GM23338 (cell line): ENCODE results near the gene PIR. TPM values are rescaled to one million over a fixed set of nuclear protein-coding genes. Genes with fewer than 3 reads are reported as not detected.

Experiments
- ATAC-seq: fragments of 200-7000 bp; cut with Tn5 transposase; 3 replicates; pipeline ENCODE4 v1.9.1; 2020
- DNase-seq: peaks from one replicate; pipeline ENCODE4 v3.0.0-alpha.2; 2015; ENCODE audit warnings: low spot score
- H2AFZ ChIP-seq: fragments of 200-600 bp; sonication (generic); 2 replicates; pipeline ENCODE4 v1.8.0; 2016; ENCODE audit warnings: antibody characterized with exemption, mild to moderate bottlenecking, moderate library complexity
- H3F3A ChIP-seq: fragments of 200-600 bp; sonication (generic); replicated peaks from 2 replicates; pipeline ENCODE4 v1.8.0; 2017; ENCODE audit warnings: antibody characterized with exemption, mixed run types, low read depth
- H3K27ac ChIP-seq: fragments of 200-600 bp; sonication (generic); 2 replicates; pipeline ENCODE4 v1.6.1; 2016; ENCODE audit warnings: low read depth
- H3K27me3 ChIP-seq: fragments of 200-600 bp; sonication (generic); 2 replicates; pipeline ENCODE4 v1.8.0; 2016; ENCODE audit warnings: mild to moderate bottlenecking, mixed run types, moderate library complexity; ENCODE audit not compliant: insufficient read depth
- H3K36me3 ChIP-seq: fragments of 200-600 bp; sonication (generic); 2 replicates; pipeline ENCODE4 v1.8.0; 2016; ENCODE audit warnings: mild to moderate bottlenecking; ENCODE audit not compliant: insufficient read depth
- H3K4me1 ChIP-seq: fragments of 200-600 bp; sonication (generic); 2 replicates; pipeline ENCODE4 v1.8.0; 2016; ENCODE audit warnings: mild to moderate bottlenecking, moderate library complexity; ENCODE audit not compliant: insufficient read depth
- H3K4me2 ChIP-seq: fragments of 200-600 bp; sonication (generic); 2 replicates; pipeline ENCODE4 v1.7.1; 2017; ENCODE audit warnings: mixed run types
- H3K4me3 ChIP-seq: fragments of 200-600 bp; sonication (generic); 2 replicates; pipeline ENCODE4 v1.6.1; 2016; ENCODE audit warnings: mixed run types
- H3K79me2 ChIP-seq: fragments of 200-600 bp; sonication (generic); replicated peaks from 2 replicates; pipeline ENCODE4 v1.8.0; 2017; ENCODE audit warnings: mild to moderate bottlenecking; ENCODE audit not compliant: insufficient read depth
- H3K9me2 ChIP-seq: fragments of 200-600 bp; sonication (generic); 2 replicates; pipeline ENCODE4 v1.8.0; 2017; ENCODE audit not compliant: insufficient read depth
- H4K20me1 ChIP-seq: fragments of 200-600 bp; sonication (generic); replicated peaks from 2 replicates; pipeline ENCODE4 v1.8.0; 2017; ENCODE audit warnings: mild to moderate bottlenecking; ENCODE audit not compliant: insufficient read depth
- H3K27ac Mint-ChIP-seq: 2 replicates; pipeline ENCODE4 v1.8.0; 2020; ENCODE audit warnings: inconsistent platforms, mild to moderate bottlenecking, moderate library complexity, mixed read lengths
- H3K27me3 Mint-ChIP-seq: 3 replicates; pipeline ENCODE4 v1.8.0; 2022; ENCODE audit warnings: low read depth, mild to moderate bottlenecking, moderate library complexity, mixed read lengths, inconsistent platforms; ENCODE audit not compliant: insufficient read depth, poor library complexity
- H3K36me3 Mint-ChIP-seq: 3 replicates; pipeline ENCODE4 v1.8.0; 2021; ENCODE audit warnings: low read depth, mild to moderate bottlenecking, inconsistent platforms, moderate library complexity, mixed read lengths
- H3K4me1 Mint-ChIP-seq: 3 replicates; pipeline ENCODE4 v1.8.0; 2020; ENCODE audit warnings: mild to moderate bottlenecking, inconsistent platforms, mixed read lengths
- H3K4me3 Mint-ChIP-seq: 3 replicates; pipeline ENCODE4 v1.8.0; 2021; ENCODE audit warnings: moderate library complexity, mild to moderate bottlenecking, inconsistent platforms, mixed read lengths
- H3K9me3 Mint-ChIP-seq: 3 replicates; pipeline ENCODE4 v1.8.0; 2020; ENCODE audit warnings: moderate library complexity, mild to moderate bottlenecking, inconsistent platforms, mixed read lengths
- CREB1 ChIP-seq: fragments of 250-450 bp; sonication (Bioruptor Pico); IDR thresholded peaks from 2 replicates; pipeline ENCODE4 v1.5.0; 2020; ENCODE audit warnings: low read depth, mild to moderate bottlenecking, moderate library complexity
- EZH2 ChIP-seq: fragments of 200-600 bp; sonication (generic); IDR thresholded peaks from one replicate; pipeline ENCODE4 v1.8.0; 2017; ENCODE audit warnings: antibody characterized with exemption, mild to moderate bottlenecking, low read depth; ENCODE audit not compliant: unreplicated experiment
- EZH2phosphoT487 ChIP-seq: fragments of 200-600 bp; sonication (generic); IDR thresholded peaks from one replicate; pipeline ENCODE4 v1.8.1; 2018; ENCODE audit warnings: antibody characterized with exemption; ENCODE audit not compliant: unreplicated experiment
- JUNB ChIP-seq: IDR thresholded peaks from one replicate; pipeline ENCODE4 v1.6.1; 2016; ENCODE audit warnings: antibody characterized with exemption; ENCODE audit not compliant: unreplicated experiment
- NANOG ChIP-seq: IDR thresholded peaks from 2 replicates; pipeline ENCODE4 v1.6.1; 2016; ENCODE audit warnings: antibody characterized with exemption, borderline replicate concordance
- POLR2AphosphoS5 ChIP-seq: IDR thresholded peaks from 2 replicates; pipeline ENCODE4 v1.6.1; 2016; ENCODE audit warnings: antibody characterized with exemption, low read depth
- STAT1 ChIP-seq: IDR thresholded peaks from one replicate; pipeline ENCODE4 v1.6.1; 2016; ENCODE audit warnings: antibody characterized with exemption; ENCODE audit not compliant: unreplicated experiment
- ZNF114 ChIP-seq: fragments of 250-450 bp; sonication (Bioruptor Pico); IDR thresholded peaks from 2 replicates; pipeline ENCODE4 v1.5.0; 2020; ENCODE audit warnings: mild to moderate bottlenecking, moderate library complexity
- ZNF331 ChIP-seq: fragments of 250-450 bp; sonication (Bioruptor Pico); IDR thresholded peaks from 2 replicates; pipeline ENCODE4 v1.5.0; 2020; ENCODE audit warnings: low read depth, mild to moderate bottlenecking, moderate library complexity
- polyA plus RNA-seq: library from polyadenylated mRNA; unstranded; fragments of >200 nt; fragmentation: Nextera tagmentation; extraction: Ambion mirVana; gene quantifications from 2 replicates; pipeline ENCODE4 v1.2.1, GENCODE V29; 2016
- total RNA-seq: library from RNA; depleted of rRNA; stranded (reverse); fragments of >200 nt; shearing (Covaris generic); gene quantifications from 2 replicates; pipeline ENCODE4 v1.2.3, GENCODE V29; 2014
- TF ChIP-seq, protein P1 (sequence below): IDR thresholded peaks from 2 replicates; pipeline ENCODE4 v1.6.1; 2016; ENCODE audit warnings: antibody characterized with exemption
- TF ChIP-seq, protein P2 (sequence below), 2 experiments: fragments of 200-600 bp in 1 of 2; sonication (generic) in 1 of 2; conservative IDR thresholded peaks; 2 replicates each; pipeline versions ENCODE4 v1.5.1 to v1.6.1; 2016 to 2017; ENCODE audit warnings: antibody characterized with exemption in 2 of 2, low read depth in 2 of 2, mild to moderate bottlenecking in 2 of 2, moderate library complexity in 1 of 2
- TF ChIP-seq, protein P3 (sequence below): fragments of 250-450 bp; sonication (Bioruptor Pico); IDR thresholded peaks from 2 replicates; pipeline ENCODE4 v1.5.0; 2020; ENCODE audit warnings: mild to moderate bottlenecking, moderate library complexity
- TF ChIP-seq, protein P4 (sequence below): IDR thresholded peaks from one replicate; pipeline ENCODE4 v1.6.1; 2018; ENCODE audit warnings: antibody characterized with exemption; ENCODE audit not compliant: unreplicated experiment

The PIR gene
- total and polyA plus RNA-seq, 2 experiments from 2014 or later = 13.1 to 25.2 TPM

DNA sequence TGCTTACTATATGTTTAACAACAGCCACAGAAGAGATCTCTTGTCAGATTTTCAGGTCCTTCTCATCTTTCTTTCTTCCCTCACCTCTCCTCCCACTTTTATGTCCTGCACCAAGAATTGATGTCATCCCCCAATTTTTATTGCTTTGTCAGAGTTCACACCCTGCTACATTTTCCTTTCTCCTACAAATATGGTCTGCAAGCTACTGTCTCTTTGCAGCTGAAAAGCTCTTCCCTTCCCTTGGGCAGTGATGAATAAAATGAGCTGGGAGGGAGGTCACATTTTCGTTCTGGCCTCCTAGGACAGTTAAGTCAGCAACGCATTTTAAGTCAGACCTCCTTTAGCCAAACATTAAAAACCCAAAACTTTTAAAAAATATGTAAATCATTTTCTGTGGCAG lies 82.2 kb downstream of the PIR start:
- H3K27ac Mint-ChIP-seq = peak overlapping the region; percentile 22; the same call in 1 of the 2 replicates
- peaks cover 16% of the 10 kb centered on the region for H3K4me1 Mint-ChIP-seq

More for the DNA sequence above, 82.2 kb downstream of the PIR start:
- no peaks in the 10 kb centered on the region for H4K20me1 ChIP-seq
- ATAC-seq = no peak
- no peak overlapping the region for H3K27ac ChIP-seq
- no peak overlapping the region for H3K4me3 ChIP-seq
- no peak overlapping the region for H3K4me2 ChIP-seq
- H3K9me3 Mint-ChIP-seq = no peaks in the 10 kb centered on the region
- no peaks in the 10 kb centered on the region for H3K79me2 ChIP-seq
- H3K4me1 ChIP-seq = no peaks in the 10 kb centered on the region
- no peaks in the 10 kb centered on the region for H3K27me3 ChIP-seq
- DNase-seq = no peak
- no peaks in the 10 kb centered on the region for H3F3A ChIP-seq
- H3K36me3 ChIP-seq = no peaks in the 10 kb centered on the region
- no peak overlapping the region for H3K4me3 Mint-ChIP-seq
- no peak overlapping the region for H2AFZ ChIP-seq
- TF ChIP-seq NANOG (no peak), EZH2phosphoT487 (no peak), POLR2AphosphoS5 (no peak), ZNF331 (CRISPR knock-in tag) (no peak), CREB1 (CRISPR knock-in tag) (no peak), ZNF114 (CRISPR knock-in tag) (no peak), JUNB (no peak), STAT1 (no peak), EZH2 (no peak)
- TF ChIP-seq, protein P1, sequence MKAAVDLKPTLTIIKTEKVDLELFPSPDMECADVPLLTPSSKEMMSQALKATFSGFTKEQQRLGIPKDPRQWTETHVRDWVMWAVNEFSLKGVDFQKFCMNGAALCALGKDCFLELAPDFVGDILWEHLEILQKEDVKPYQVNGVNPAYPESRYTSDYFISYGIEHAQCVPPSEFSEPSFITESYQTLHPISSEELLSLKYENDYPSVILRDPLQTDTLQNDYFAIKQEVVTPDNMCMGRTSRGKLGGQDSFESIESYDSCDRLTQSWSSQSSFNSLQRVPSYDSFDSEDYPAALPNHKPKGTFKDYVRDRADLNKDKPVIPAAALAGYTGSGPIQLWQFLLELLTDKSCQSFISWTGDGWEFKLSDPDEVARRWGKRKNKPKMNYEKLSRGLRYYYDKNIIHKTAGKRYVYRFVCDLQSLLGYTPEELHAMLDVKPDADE = no peak
- TF ChIP-seq, protein P2, sequence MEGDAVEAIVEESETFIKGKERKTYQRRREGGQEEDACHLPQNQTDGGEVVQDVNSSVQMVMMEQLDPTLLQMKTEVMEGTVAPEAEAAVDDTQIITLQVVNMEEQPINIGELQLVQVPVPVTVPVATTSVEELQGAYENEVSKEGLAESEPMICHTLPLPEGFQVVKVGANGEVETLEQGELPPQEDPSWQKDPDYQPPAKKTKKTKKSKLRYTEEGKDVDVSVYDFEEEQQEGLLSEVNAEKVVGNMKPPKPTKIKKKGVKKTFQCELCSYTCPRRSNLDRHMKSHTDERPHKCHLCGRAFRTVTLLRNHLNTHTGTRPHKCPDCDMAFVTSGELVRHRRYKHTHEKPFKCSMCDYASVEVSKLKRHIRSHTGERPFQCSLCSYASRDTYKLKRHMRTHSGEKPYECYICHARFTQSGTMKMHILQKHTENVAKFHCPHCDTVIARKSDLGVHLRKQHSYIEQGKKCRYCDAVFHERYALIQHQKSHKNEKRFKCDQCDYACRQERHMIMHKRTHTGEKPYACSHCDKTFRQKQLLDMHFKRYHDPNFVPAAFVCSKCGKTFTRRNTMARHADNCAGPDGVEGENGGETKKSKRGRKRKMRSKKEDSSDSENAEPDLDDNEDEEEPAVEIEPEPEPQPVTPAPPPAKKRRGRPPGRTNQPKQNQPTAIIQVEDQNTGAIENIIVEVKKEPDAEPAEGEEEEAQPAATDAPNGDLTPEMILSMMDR (conservative IDR thresholded peaks at IDR 0.05; ENCODE audit: low read depth in 2 of 2) = no peak
- TF ChIP-seq, protein P3, sequence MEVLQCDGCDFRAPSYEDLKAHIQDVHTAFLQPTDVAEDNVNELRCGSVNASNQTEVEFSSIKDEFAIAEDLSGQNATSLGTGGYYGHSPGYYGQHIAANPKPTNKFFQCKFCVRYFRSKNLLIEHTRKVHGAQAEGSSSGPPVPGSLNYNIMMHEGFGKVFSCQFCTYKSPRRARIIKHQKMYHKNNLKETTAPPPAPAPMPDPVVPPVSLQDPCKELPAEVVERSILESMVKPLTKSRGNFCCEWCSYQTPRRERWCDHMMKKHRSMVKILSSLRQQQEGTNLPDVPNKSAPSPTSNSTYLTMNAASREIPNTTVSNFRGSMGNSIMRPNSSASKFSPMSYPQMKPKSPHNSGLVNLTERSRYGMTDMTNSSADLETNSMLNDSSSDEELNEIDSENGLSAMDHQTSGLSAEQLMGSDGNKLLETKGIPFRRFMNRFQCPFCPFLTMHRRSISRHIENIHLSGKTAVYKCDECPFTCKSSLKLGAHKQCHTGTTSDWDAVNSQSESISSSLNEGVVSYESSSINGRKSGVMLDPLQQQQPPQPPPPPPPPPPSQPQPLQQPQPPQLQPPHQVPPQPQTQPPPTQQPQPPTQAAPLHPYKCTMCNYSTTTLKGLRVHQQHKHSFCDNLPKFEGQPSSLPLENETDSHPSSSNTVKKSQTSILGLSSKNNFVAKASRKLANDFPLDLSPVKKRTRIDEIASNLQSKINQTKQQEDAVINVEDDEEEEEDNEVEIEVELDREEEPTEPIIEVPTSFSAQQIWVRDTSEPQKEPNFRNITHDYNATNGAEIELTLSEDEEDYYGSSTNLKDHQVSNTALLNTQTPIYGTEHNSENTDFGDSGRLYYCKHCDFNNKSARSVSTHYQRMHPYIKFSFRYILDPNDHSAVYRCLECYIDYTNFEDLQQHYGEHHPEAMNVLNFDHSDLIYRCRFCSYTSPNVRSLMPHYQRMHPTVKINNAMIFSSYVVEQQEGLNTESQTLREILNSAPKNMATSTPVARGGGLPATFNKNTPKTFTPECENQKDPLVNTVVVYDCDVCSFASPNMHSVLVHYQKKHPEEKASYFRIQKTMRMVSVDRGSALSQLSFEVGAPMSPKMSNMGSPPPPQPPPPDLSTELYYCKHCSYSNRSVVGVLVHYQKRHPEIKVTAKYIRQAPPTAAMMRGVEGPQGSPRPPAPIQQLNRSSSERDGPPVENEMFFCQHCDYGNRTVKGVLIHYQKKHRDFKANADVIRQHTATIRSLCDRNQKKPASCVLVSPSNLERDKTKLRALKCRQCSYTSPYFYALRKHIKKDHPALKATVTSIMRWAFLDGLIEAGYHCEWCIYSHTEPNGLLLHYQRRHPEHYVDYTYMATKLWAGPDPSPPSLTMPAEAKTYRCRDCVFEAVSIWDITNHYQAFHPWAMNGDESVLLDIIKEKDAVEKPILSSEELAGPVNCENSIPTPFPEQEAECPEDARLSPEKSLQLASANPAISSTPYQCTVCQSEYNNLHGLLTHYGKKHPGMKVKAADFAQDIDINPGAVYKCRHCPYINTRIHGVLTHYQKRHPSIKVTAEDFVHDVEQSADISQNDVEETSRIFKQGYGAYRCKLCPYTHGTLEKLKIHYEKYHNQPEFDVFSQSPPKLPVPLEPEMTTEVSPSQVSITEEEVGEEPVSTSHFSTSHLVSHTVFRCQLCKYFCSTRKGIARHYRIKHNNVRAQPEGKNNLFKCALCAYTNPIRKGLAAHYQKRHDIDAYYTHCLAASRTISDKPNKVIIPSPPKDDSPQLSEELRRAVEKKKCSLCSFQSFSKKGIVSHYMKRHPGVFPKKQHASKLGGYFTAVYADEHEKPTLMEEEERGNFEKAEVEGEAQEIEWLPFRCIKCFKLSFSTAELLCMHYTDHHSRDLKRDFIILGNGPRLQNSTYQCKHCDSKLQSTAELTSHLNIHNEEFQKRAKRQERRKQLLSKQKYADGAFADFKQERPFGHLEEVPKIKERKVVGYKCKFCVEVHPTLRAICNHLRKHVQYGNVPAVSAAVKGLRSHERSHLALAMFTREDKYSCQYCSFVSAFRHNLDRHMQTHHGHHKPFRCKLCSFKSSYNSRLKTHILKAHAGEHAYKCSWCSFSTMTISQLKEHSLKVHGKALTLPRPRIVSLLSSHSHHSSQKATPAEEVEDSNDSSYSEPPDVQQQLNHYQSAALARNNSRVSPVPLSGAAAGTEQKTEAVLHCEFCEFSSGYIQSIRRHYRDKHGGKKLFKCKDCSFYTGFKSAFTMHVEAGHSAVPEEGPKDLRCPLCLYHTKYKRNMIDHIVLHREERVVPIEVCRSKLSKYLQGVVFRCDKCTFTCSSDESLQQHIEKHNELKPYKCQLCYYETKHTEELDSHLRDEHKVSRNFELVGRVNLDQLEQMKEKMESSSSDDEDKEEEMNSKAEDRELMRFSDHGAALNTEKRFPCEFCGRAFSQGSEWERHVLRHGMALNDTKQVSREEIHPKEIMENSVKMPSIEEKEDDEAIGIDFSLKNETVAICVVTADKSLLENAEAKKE (CRISPR knock-in tag) = no peak
- TF ChIP-seq, protein P4, sequence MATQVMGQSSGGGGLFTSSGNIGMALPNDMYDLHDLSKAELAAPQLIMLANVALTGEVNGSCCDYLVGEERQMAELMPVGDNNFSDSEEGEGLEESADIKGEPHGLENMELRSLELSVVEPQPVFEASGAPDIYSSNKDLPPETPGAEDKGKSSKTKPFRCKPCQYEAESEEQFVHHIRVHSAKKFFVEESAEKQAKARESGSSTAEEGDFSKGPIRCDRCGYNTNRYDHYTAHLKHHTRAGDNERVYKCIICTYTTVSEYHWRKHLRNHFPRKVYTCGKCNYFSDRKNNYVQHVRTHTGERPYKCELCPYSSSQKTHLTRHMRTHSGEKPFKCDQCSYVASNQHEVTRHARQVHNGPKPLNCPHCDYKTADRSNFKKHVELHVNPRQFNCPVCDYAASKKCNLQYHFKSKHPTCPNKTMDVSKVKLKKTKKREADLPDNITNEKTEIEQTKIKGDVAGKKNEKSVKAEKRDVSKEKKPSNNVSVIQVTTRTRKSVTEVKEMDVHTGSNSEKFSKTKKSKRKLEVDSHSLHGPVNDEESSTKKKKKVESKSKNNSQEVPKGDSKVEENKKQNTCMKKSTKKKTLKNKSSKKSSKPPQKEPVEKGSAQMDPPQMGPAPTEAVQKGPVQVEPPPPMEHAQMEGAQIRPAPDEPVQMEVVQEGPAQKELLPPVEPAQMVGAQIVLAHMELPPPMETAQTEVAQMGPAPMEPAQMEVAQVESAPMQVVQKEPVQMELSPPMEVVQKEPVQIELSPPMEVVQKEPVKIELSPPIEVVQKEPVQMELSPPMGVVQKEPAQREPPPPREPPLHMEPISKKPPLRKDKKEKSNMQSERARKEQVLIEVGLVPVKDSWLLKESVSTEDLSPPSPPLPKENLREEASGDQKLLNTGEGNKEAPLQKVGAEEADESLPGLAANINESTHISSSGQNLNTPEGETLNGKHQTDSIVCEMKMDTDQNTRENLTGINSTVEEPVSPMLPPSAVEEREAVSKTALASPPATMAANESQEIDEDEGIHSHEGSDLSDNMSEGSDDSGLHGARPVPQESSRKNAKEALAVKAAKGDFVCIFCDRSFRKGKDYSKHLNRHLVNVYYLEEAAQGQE = no peak
- no peaks in the 10 kb centered on the region for H3K9me2 ChIP-seq
- H3K36me3 Mint-ChIP-seq = 0 out of 3 replicates have a peak, but pooled peaks cover 4% of the 10 kb centered on the region
- no peaks in the 10 kb centered on the region for H3K27me3 Mint-ChIP-seq
